GM12873 (cell line): ENCODE results near the gene CAMKV.

Source experiments
- TF ChIP-seq, protein P1 (sequence below): IDR thresholded peaks from 2 replicates; pipeline ENCODE4 v1.5.1; 2012; ENCODE audit warnings: low read depth, mild to moderate bottlenecking, moderate library complexity, low read length, control low read depth; ENCODE audit not compliant: insufficient read depth; ENCODE audit errors: missing control alignments

CAMKV gene, protein sequence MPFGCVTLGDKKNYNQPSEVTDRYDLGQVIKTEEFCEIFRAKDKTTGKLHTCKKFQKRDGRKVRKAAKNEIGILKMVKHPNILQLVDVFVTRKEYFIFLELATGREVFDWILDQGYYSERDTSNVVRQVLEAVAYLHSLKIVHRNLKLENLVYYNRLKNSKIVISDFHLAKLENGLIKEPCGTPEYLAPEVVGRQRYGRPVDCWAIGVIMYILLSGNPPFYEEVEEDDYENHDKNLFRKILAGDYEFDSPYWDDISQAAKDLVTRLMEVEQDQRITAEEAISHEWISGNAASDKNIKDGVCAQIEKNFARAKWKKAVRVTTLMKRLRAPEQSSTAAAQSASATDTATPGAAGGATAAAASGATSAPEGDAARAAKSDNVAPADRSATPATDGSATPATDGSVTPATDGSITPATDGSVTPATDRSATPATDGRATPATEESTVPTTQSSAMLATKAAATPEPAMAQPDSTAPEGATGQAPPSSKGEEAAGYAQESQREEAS

DNA sequence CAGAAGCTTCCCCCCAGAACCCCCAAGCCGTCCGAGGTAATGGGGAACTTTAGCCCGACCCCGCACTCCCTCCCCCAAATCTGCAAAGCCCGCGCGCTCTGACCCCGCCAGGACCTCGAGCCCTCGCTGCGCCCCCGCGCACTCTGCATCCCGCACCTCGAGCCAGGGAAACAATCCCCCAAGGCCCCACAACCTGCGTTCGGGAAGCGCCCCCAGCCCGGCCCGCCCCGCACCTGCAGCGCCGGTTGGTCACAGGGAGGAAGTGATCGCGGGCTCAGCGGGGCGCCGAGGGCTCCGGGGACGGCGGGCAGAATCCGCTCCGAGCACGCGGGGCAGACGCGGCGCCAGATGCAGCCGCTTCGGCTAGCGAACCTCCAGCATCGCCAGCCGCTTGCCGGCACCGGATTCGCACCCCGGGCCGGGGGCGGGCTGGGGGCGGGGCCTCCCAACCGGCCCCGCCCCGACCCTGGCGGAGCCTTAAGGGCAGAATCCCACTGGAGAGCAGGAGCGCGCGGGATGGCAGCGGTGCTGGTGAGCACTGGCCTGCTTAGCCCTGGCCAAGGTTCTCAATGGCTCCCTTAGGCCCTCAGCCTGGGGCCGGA, at the start of gene CAMKV:
CAMKV (minus strand) TSS at position 382 of the 602 bp plus-strand sequence. CDS start 7,518 bp downstream, outside the sequence.
- TF ChIP-seq, protein P1, sequence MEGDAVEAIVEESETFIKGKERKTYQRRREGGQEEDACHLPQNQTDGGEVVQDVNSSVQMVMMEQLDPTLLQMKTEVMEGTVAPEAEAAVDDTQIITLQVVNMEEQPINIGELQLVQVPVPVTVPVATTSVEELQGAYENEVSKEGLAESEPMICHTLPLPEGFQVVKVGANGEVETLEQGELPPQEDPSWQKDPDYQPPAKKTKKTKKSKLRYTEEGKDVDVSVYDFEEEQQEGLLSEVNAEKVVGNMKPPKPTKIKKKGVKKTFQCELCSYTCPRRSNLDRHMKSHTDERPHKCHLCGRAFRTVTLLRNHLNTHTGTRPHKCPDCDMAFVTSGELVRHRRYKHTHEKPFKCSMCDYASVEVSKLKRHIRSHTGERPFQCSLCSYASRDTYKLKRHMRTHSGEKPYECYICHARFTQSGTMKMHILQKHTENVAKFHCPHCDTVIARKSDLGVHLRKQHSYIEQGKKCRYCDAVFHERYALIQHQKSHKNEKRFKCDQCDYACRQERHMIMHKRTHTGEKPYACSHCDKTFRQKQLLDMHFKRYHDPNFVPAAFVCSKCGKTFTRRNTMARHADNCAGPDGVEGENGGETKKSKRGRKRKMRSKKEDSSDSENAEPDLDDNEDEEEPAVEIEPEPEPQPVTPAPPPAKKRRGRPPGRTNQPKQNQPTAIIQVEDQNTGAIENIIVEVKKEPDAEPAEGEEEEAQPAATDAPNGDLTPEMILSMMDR: no peak

- TF ChIP-seq, protein P1: no peak
These were observed 47.0 kb upstream of the CAMKV start for GRCh38 chr3:49916686-49917085.

DNA sequence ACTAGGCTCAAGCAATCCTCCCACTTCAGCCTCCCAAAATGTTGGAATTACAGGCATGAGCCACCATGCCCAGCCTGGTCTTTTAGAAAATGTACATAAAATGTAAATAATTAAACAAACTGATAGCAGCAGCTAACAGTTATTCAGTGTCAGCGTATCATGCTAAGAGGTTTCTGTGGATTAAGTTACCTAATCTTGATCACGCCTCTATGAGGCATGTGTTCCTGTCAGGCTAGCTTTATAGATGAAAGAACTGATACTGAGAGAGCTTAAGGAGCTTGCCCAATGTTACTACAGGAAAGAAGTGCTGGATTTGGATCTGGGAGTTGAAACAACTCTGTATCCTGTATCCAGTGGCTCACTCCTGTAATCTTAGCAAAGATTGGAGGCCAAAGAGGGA, 45.2 kb upstream of the CAMKV start:
- TF ChIP-seq, protein P1: no peak

GRCh38 chr3:49912881-49913281, 43.2 kb upstream of the CAMKV start:
- TF ChIP-seq, protein P1: no peak

- TF ChIP-seq, protein P1: no peak
These were observed 41.9 kb upstream of the CAMKV start for GRCh38 chr3:49911611-49912010.

DNA sequence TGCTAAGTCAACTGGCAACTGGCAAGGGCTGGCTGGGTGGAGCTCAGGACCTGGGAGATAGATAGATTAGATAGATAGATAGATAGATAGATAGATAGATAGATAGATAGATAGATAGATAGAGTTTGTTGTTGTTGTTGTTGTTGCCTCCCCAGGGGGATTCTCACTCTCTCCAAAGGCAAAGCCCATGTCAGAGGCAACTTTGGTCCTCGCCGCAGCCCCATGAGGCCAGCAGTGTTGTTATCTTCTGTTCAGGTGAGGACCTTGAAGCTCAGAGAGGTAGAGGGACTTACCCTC, 41.4 kb upstream of the CAMKV start:
- TF ChIP-seq, protein P1: no peak

DNA sequence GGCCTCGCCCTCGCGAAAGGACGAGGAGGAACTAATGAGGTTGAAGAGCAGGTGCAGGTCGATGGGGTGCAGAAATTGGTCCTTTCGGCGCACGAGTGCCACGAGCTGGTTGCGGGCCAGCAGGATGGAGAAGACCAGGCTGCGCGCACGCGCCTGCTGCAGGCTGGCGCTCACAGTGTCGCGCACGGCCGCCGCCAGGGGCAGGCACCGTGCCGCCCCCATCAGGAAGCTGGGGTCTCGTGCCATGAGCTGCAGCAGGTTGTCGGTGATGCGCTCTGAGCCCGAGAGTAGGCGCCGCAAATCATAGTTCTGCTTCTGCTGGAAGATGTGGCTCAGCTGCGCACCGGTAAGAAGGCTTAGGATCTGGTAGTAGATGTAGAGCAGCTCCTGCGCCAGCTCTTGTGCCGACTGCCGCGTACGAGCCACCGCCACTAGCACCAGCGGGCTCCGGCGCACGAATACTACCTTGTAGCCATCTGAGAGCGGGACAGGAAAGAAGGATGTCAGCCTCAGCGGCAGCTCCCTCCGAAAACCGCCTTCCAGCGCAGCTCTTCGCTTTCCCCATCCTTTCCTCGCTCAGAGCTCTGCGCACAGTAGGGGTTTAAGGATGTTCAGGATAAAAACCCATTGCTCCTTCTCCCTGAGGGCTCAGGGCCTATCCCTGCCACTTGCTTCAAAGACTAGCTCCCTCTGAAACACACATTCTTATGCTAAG, 40.9 kb upstream of the CAMKV start:
- TF ChIP-seq, protein P1: no peak
